GM19467 (cell line): ENCODE results near the gene NOL4L.
"Not testable (repeated sequence)": the region's sequence is repeated elsewhere in the genome, so short reads cannot be mapped to it uniquely, and the experiment has no call there.

Source experiments
- ATAC-seq: cut with Tn5 transposase; IDR thresholded peaks from one replicate; pipeline ENCODE4 v1.9.1; 2021; ENCODE audit warnings: mild to moderate bottlenecking, moderate library complexity; ENCODE audit not compliant: unreplicated experiment

NOL4L gene

GRCh38 chr20:32511358-32512046, 73.6 kb downstream of the NOL4L start:
- ATAC-seq, result no peak

GRCh38 chr20:32510601-32511357, 74.4 kb downstream of the NOL4L start:
- ATAC-seq, result no peak

GRCh38 chr20:32510120-32510600, 75.0 kb downstream of the NOL4L start:
- no peak for ATAC-seq

GRCh38 chr20:32509639-32510066, 75.5 kb downstream of the NOL4L start:
- no peak for ATAC-seq

GRCh38 chr20:32508775-32509119, 76.4 kb downstream of the NOL4L start:
- ATAC-seq, result no peak

- no peak for ATAC-seq
These were observed 76.9 kb downstream of the NOL4L start for GRCh38 chr20:32507998-32508774.

GRCh38 chr20:32506721-32507120, 78.4 kb downstream of the NOL4L start:
- no peak for ATAC-seq

GRCh38 chr20:32505723-32506473, 79.2 kb downstream of the NOL4L start:
- no peak for ATAC-seq

GRCh38 chr20:32501709-32502108, 83.4 kb downstream of the NOL4L start:
- ATAC-seq, result no peak

GRCh38 chr20:32497589-32498224, 87.4 kb downstream of the NOL4L start:
- ATAC-seq, result no peak

- ATAC-seq, result no peak
These were observed 88.2 kb downstream of the NOL4L start for GRCh38 chr20:32496811-32497533.

- ATAC-seq, result no peak
These were observed 89.2 kb downstream of the NOL4L start for GRCh38 chr20:32495949-32496348.

GRCh38 chr20:32495217-32495565, 89.9 kb downstream of the NOL4L start:
- no peak for ATAC-seq

GRCh38 chr20:32494483-32495216, 90.5 kb downstream of the NOL4L start:
- ATAC-seq, result no peak

- no peak for ATAC-seq
These were observed 91.8 kb downstream of the NOL4L start for GRCh38 chr20:32493356-32493755.

- not testable (repeated sequence) for ATAC-seq
These were observed 93.4 kb downstream of the NOL4L start for GRCh38 chr20:32491764-32492151.

GRCh38 chr20:32490942-32491763, 94.0 kb downstream of the NOL4L start:
- no peak for ATAC-seq
